K562 (cell line): Measurements from ENCODE around the gene PPP1CA. TPM values are rescaled to one million over a fixed set of nuclear protein-coding genes. Genes with fewer than 3 reads are reported as not detected.

Experiments
- LEF1 ChIP-seq: fragments of 450-650 bp; IDR thresholded peaks from 2 replicates; pipeline ENCODE4 v1.6.1; 2016; ENCODE audit warnings: mild to moderate bottlenecking
- MAX ChIP-seq: sonication (generic); formaldehyde crosslinking; IDR thresholded peaks from 2 replicates; pipeline ENCODE4 v1.9.0; 2022; ENCODE audit warnings: mild to moderate bottlenecking, missing genetic modification reagents
- PATZ1 ChIP-seq: fragments of 250-450 bp; sonication (Bioruptor Pico); IDR thresholded peaks from 2 replicates; pipeline ENCODE4 v1.5.0; 2020; ENCODE audit warnings: mild to moderate bottlenecking, borderline replicate concordance
- PHF8 ChIP-seq: fragments of 200-600 bp; sonication (generic); IDR thresholded peaks from 2 replicates; pipeline ENCODE4 v1.6.1; 2012; ENCODE audit warnings: mixed run types, mild to moderate bottlenecking, inconsistent platforms, low read length, moderate library complexity, borderline replicate concordance
- SREBF1 ChIP-seq: fragments of 150-350 bp; IDR thresholded peaks from 2 replicates; pipeline ENCODE4 v1.6.1; 2014; ENCODE audit warnings: antibody characterized with exemption, low read depth, low read length, borderline replicate concordance
- THRAP3 ChIP-seq: fragments of 450-650 bp; IDR thresholded peaks from 2 replicates; pipeline ENCODE4 v1.6.1; 2016; ENCODE audit warnings: mild to moderate bottlenecking, inconsistent platforms, borderline replicate concordance
- YY1 ChIP-seq, 3 experiments: IDR thresholded peaks; 2 replicates each; pipeline ENCODE4 v1.6.1; 2011; ENCODE audit warnings: low read length in 2 of 3, mild to moderate bottlenecking in 2 of 3, moderate library complexity in 2 of 3, borderline replicate concordance in 1 of 3, control low read depth in 1 of 3, low read depth in 1 of 3; ENCODE audit not compliant: insufficient read depth in 3 of 3, insufficient replicate concordance in 2 of 3, control insufficient read depth in 1 of 3, insufficient read length in 1 of 3; ENCODE audit errors: extremely low read depth in 1 of 3
- ZBTB7A ChIP-seq: IDR thresholded peaks from 2 replicates; pipeline ENCODE4 v1.6.1; 2011; ENCODE audit warnings: low read depth, mild to moderate bottlenecking, low read length, moderate library complexity, borderline replicate concordance; ENCODE audit not compliant: control insufficient read depth
- ZNF507 ChIP-seq: conservative IDR thresholded peaks from 2 replicates; pipeline ENCODE4 v1.6.1; 2017; ENCODE audit warnings: missing genetic modification characterization, missing compliant biosample characterization
- polyA plus RNA-seq, 8 experiments: library from polyadenylated mRNA; depleted of rRNA in 4 of 8; stranded (reverse) in 5 of 8; unstranded in 3 of 8; fragments of >200 nt; fragmentation: Nextera tagmentation in 2 of 8; fragmentation: Illumina TruSeq in 1 of 8; extraction: Ambion mirVana in 2 of 8; extraction: Trizol in 1 of 8; gene quantifications; 2 replicates each; pipeline versions ENCODE4 v1.2.1 to v1.2.3, GENCODE V29; 2011 to 2014; ENCODE audit warnings: inconsistent platforms in 1 of 8, missing spikeins in 1 of 8
- total RNA-seq, 7 experiments: library from RNA; depleted of rRNA in 6 of 7; stranded (reverse); fragments of >200 nt in 6 of 7; fragmentation: Illumina TruSeq in 2 of 7; extraction: Trizol in 2 of 7; gene quantifications; 2 replicates each; pipeline versions ENCODE4 v1.2.1 to v1.2.3, GENCODE V29; 2011 to 2021; ENCODE audit warnings: low replicate concordance in 1 of 7

The PPP1CA gene
- total and polyA plus RNA-seq, 9 of the 15 experiments (the other 6 are each of a cell fraction or from before 2014, with no cell fraction given): 18.2 to 242 (median 188) TPM

- 0 out of 2 replicates have a peak, but pooled peaks have one; percentile 25 for TF ChIP-seq MAX (CRISPR knock-in tag)
- TF ChIP-seq SREBF1: no peak
- no peak for TF ChIP-seq ZNF507 (tag)
- 0 out of 2 replicates have a peak, but pooled peaks have one; percentile 33 for TF ChIP-seq ZBTB7A
- no peak for TF ChIP-seq PATZ1 (CRISPR knock-in tag)
- TF ChIP-seq YY1 (IDR thresholded peaks at IDR 0.05; ENCODE audit: borderline replicate concordance in 1 of 3, control insufficient read depth in 1 of 3, extremely low read depth in 1 of 3, insufficient read depth in 3 of 3, insufficient read length in 1 of 3, insufficient replicate concordance in 2 of 3, low read depth in 1 of 3, low read length in 2 of 3): no peak
- TF ChIP-seq PHF8: no peak
- no peak for TF ChIP-seq LEF1
- TF ChIP-seq THRAP3: no peak
- TF ChIP-seq, all 486 proteins: peak for 2
These were observed 27.5 kb upstream of the PPP1CA start (continued) for GRCh38 chr11:67429038-67429668.
